GM21786 (cell line): ENCODE results near the gene FAM234B.
A peak's percentile ranks its signal among the peaks of the same experiment; 100 is the strongest.

Experiments
- ATAC-seq: cut with Tn5 transposase; IDR thresholded peaks from one replicate; pipeline ENCODE4 v1.9.1; 2021; ENCODE audit not compliant: unreplicated experiment

The FAM234B gene

DNA sequence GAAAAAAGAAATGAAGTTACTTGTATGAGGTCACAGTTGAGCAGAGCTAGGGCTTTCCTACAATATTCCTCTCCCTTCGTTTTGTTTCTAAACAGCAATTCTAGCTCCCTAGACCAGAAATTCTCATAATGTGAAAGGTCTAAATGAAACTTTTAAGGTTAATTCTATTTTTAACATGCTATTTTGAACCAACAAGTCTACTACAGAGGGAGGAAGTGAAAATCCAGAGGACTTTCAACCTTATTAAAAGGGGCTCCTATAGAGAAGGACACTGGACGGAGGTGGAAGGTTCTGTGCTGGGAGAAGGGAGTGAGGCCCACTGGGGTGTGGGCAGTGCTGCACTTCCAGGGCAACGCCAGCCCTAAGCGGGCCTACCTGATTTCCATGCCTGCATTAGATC is 45.9 kb downstream of the FAM234B start:
- ATAC-seq, result peak; percentile 46

DNA sequence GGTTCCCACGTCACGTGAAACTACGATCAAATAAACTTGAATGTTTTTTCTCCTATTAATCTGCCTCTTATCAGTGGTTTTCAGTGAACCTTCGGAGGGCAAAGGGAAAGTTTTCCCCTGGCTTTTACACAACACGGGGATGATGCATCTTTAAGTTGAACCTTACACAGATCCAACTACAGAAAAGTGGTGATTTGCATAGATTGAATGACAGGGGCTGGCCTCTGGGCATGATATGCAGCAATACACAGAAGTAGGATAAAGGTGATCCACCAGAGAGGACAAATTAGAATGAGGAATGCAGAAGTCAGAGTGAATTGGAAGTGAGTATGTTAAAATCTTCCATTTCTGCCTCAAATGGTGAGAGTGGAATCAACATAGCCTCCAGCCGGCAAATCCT is 47.7 kb downstream of the FAM234B start:
- ATAC-seq, result no peak

- ATAC-seq, result no peak
Observed at GRCh38 chr12:13093191-13093847, 49.1 kb downstream of the FAM234B start.

- no peak for ATAC-seq
Observed at GRCh38 chr12:13093848-13094220, 49.7 kb downstream of the FAM234B start.

- ATAC-seq, result peak; percentile 38
Observed at GRCh38 chr12:13094367-13094766, 50.2 kb downstream of the FAM234B start.

DNA sequence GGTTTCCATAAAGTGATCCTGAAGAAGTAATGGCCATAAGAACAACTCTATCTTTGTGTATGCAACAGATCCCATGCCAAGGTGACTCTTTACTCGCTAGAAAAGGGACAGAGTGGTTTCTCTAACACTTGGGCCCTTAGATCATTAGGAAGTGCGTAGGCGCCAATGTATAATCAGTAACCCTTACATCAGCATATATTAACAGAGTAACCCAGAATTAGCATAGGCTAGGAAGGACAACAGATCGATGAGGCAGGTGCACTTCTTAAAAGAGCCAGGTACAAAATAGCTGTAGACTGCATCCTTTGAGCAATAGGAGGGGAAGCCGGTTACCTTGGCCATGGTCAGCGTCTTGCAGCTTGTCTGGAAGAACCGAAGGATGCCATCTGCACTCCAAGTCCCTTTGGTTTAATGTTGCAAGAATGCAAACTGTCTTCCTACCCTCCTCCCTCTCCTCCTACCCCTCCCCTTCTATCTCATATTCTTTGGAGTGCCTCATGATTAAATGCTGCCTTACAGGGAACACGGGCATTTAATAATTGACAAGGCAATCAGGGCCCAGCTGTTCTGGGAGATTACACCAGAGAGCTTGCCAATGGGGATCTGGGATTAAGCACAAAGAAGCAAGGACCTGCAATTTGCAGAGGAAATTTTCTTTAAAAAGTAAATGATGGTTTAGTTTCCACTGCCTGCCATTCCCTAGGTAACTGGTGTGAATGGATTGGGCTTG is 51.2 kb downstream of the FAM234B start:
- no peak for ATAC-seq

DNA sequence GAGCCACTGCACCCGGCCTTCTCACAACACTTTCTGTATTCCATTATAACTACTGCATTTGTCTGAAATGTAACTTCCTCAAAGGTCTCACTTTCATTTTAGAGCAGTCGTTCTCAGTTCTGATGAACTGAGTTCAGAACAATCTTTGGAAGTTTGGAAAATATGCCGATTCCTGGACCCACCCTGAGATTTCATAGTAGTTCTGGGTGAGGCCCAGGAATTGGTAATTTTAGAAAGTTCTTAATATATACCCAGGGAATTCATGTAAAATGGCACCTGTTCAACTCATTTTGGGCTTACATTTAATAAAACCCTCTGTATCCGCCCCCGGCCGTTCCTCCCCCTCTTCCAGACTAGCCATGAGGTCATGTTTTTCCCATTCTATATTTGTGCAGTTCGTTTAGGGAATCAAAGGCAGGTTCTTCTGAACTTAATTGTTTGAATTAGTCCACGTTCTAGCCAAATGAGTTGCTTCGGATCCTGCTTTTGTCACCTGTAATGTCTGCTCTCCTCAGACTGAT is 53.4 kb downstream of the FAM234B start:
- ATAC-seq, result no peak

DNA sequence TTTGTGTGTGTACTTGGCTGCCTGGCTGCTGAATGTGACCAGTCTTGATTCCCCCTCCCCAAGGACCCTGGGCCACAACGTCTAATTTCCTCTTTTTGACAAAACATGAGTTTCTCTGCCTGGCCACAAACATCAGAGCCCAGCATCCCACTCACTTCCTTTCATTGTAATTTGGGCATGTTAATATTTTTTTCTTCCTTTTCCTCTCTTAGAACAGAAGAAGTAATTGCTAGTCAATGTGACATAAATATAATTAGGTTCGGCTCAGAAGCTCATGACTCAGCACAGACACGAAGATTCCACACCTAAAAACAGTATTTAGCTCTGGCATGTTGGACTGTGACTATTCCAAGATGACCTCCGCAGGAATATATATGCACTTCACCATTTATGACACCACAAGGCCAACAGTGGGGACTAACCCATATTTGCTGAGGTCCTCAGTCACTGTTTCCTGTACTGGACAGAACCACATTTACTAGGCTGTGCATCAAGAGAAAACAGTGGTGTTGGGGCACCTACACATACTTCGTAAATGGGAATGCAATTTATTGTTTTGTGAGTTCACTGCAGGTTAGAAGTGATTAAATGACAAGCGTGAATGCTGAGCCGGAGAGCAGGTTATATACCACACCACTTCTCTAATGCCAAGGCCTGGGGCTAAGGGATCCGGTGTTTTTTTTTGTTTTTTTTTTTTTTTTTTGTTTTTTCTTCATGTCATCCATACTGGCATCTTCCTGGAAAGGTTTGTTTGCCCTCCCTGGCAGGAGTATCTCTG is 55.1 kb downstream of the FAM234B start:
- no peak for ATAC-seq

GRCh38 chr12:13099844-13100604 is 55.8 kb downstream of the FAM234B start:
- ATAC-seq, result no peak

GRCh38 chr12:13100605-13100881 is 56.4 kb downstream of the FAM234B start:
- ATAC-seq, result no peak

- peak; percentile 85 for ATAC-seq
Observed at GRCh38 chr12:13100882-13101769, 56.9 kb downstream of the FAM234B start.

- ATAC-seq, result no peak
Observed at GRCh38 chr12:13101821-13102375, 57.7 kb downstream of the FAM234B start.

- ATAC-seq, result no peak
Observed at GRCh38 chr12:13102461-13103195, 58.4 kb downstream of the FAM234B start.

GRCh38 chr12:13103391-13104033 is 59.3 kb downstream of the FAM234B start, which contains the start of gene GSG1:
Gene GSG1 (minus strand): TSS chr12:13103667. CDS start chr12:13103512, 155 bp downstream.
- no peak for ATAC-seq

DNA sequence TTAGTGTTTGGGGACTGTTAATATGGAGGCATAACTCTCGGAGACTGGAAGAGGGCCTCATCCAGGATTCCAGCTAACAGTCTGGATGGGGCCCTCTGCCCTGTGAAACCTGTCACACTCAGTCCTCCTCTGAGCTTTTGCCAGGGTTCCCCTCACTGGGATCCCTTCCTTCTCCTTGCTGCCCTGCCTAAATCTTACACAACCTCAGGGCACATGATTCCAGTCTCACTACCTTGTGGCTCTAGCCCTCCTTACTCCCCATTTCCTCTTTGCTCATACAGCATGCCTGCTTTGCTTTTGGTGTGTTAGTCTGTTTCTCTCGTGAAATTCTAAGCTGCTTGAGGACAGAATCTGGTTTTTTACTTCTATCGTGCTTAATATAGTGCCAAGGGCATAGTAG is 60.2 kb downstream of the FAM234B start:
- ATAC-seq, result no peak

DNA sequence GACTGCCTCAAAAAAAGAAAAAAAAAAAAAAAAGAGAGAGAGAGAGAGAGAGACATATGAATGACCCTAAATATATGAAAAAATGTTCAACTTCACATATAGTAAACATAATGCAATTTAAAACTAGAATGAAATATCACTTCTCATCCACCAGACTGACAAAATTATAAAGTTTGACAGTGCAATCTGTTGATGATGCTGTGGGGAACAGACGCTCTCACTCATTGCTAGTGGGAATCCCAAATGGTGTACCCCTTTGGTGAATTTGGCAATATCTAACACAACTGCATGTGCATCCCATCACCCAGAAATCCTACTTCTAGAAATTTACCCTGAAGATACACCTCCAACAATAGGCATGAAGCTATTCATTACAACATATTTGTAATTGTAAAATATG is 61.6 kb downstream of the FAM234B start:
- ATAC-seq, result no peak

GRCh38 chr12:13106666-13107065 is 62.5 kb downstream of the FAM234B start:
- ATAC-seq, result no peak

DNA sequence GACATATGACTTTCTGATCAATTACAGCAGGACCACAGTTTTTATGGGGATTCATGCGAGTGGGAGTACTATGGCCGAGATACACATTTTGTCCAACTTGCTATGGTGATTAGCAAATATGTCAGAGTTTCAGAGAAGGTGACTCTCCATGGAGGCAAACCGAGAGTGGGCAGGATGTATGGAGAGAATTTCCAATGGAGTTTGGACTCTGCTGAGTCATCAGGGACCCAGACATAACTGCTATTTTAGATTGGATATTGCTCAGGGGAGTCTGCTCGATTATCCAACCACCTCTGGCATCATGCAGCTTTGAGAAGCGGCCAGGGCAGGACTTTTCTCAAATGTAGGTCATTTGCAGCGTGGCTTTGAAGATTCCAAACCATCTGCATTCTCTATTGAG is 68.8 kb downstream of the FAM234B start:
- ATAC-seq, result no peak
